Measurements from ENCODE around the gene CORO2A. TPM values are rescaled to one million over a fixed set of nuclear protein-coding genes. Genes with fewer than 3 reads are reported as not detected.
A peak's percentile ranks its signal among the peaks of the same experiment; 100 is the strongest.

CORO2A gene
- total and polyA plus RNA-seq, 10 donors = 1.3 to 11.0 (median 6.1) TPM

GRCh38 chr9:98083061-98083501 lies 109.4 kb downstream of the CORO2A start:
- DNase-seq = no peak
- TF ChIP-seq CTCF (IDR thresholded peaks at IDR 0.05 in 8 of 11, conservative IDR thresholded peaks at IDR 0.05 in 3 of 11) (no peak), POLR2AphosphoS5 (IDR thresholded peaks at IDR 0.05) (peak in 1 of 3 donors; percentile 41)
- H3K4me1 ChIP-seq = peaks cover 0 to 60% (median 18%) of the 10 kb centered on the region in 6 donors
- 89 to 97% (median 95%) methylated on average over 2 of the region's 2 CpGs for WGBS, 5 donors
- H3K9me3 ChIP-seq = no peaks in the 10 kb centered on the region
- H3K27me3 ChIP-seq (replicated peaks in 1 of 7) = no peaks in the 10 kb centered on the region
- H3K27ac ChIP-seq = peak overlapping the region in 4 of 8 donors; percentile 7 to 66 (median 32)
- intact Hi-C loops (cut with DNase I; ENCODE audit: low total_unique reads) = no loop called here
- no peak overlapping the region for H3K4me3 ChIP-seq
- peaks cover 0 to 100% (median 68%) of the 10 kb centered on the region in 6 donors for H3K36me3 ChIP-seq

- intact Hi-C loops (cut with DNase I; ENCODE audit: low total_unique reads) = no loop called here
- H3K4me1 ChIP-seq = peaks cover 0 to 46% (median 12%) of the 10 kb centered on the region in 6 donors
- no peaks in the 10 kb centered on the region for H3K9me3 ChIP-seq
- DNase-seq = peak; percentile 67
- H3K27ac ChIP-seq = peak overlapping the region in 3 of 8 donors; percentile 21 to 63 (median 51)
- 62 to 77% (median 63%) methylated on average over 6 of the region's 6 CpGs for WGBS, 5 donors
- no peaks in the 10 kb centered on the region for H3K27me3 ChIP-seq (replicated peaks in 1 of 7)
- H3K36me3 ChIP-seq = peaks cover 0 to 100% (median 69%) of the 10 kb centered on the region in 6 donors
- TF ChIP-seq CTCF (IDR thresholded peaks at IDR 0.05 in 8 of 11, conservative IDR thresholded peaks at IDR 0.05 in 3 of 11) (no peak), POLR2AphosphoS5 (IDR thresholded peaks at IDR 0.05) (peak; percentile 7 to 45 (median 43)), POLR2A (IDR thresholded peaks at IDR 0.05) (no peak)
- H3K4me3 ChIP-seq = no peak overlapping the region
Measured at GRCh38 chr9:98081477-98082219, 110.8 kb downstream of the CORO2A start.

- H3K27ac ChIP-seq = peak overlapping the region in 3 of 8 donors; percentile 21 to 63 (median 51)
- no peak overlapping the region for H3K4me3 ChIP-seq
- 94 to 99% (median 96%) methylated on average over 11 to 12 of the region's 12 CpGs for WGBS, 5 donors
- H3K27me3 ChIP-seq (replicated peaks in 1 of 7) = no peaks in the 10 kb centered on the region
- TF ChIP-seq CTCF (IDR thresholded peaks at IDR 0.05 in 8 of 11, conservative IDR thresholded peaks at IDR 0.05 in 3 of 11) (no peak), POLR2AphosphoS5 (IDR thresholded peaks at IDR 0.05) (peak in 2 of 3 donors; percentile 11 to 57)
- peaks cover 0 to 95% (median 66%) of the 10 kb centered on the region in 6 donors for H3K36me3 ChIP-seq
- no peaks in the 10 kb centered on the region for H3K9me3 ChIP-seq
- peaks cover 0 to 46% (median 17%) of the 10 kb centered on the region in 6 donors for H3K4me1 ChIP-seq
- DNase-seq = peak; percentile 58
- intact Hi-C loops (cut with DNase I; ENCODE audit: low total_unique reads) = no loop called here
Measured at GRCh38 chr9:98080780-98081179, 111.7 kb downstream of the CORO2A start.

- H3K27me3 ChIP-seq (replicated peaks in 1 of 7) = no peaks in the 10 kb centered on the region
- intact Hi-C loops (cut with DNase I; ENCODE audit: low total_unique reads) = no loop called here
- peaks cover 0 to 90% (median 66%) of the 10 kb centered on the region in 6 donors for H3K36me3 ChIP-seq
- peaks cover 0 to 51% (median 21%) of the 10 kb centered on the region in 6 donors for H3K4me1 ChIP-seq
- no peak overlapping the region for H3K4me3 ChIP-seq
- no peak for DNase-seq
- H3K27ac ChIP-seq = peak overlapping the region in 1 of 8 donors; percentile 51
- WGBS, 5 donors = 91 to 100% (median 95%) methylated on average over 1 of the region's 1 CpG
- TF ChIP-seq POLR2AphosphoS5 (IDR thresholded peaks at IDR 0.05) = no peak
- TF ChIP-seq CTCF (IDR thresholded peaks at IDR 0.05 in 8 of 11, conservative IDR thresholded peaks at IDR 0.05 in 3 of 11) = no peak
- no peak for TF ChIP-seq POLR2A (IDR thresholded peaks at IDR 0.05)
- H3K9me3 ChIP-seq = no peaks in the 10 kb centered on the region
Measured at GRCh38 chr9:98080326-98080725, 112.1 kb downstream of the CORO2A start.

All from spleen (tissue), 11 donors.